ENCODE results near the gene MME.

DNA sequence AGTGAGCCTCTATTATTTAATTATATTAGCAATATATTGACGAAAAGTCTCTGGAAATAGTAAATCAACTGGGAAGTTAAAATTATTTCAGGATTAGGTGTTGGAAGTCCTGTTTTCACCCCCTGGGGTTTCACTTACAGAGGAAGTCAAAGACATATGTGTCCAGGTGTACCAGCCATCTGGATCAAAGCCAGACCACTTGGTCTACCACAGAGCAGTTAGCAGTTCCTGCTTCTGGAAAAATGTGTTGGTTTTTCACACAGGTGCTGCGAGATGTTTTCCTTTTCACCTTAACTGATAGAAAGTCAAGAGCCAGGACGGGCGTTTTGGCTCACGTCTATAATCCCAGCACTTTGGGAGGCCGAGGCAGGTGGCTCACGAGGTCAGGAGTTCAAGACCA is 13.1 kb downstream of the MME start:
- TF ChIP-seq POLR2A (IDR thresholded peaks at IDR 0.05) = no peak
- TF ChIP-seq, protein P1, sequence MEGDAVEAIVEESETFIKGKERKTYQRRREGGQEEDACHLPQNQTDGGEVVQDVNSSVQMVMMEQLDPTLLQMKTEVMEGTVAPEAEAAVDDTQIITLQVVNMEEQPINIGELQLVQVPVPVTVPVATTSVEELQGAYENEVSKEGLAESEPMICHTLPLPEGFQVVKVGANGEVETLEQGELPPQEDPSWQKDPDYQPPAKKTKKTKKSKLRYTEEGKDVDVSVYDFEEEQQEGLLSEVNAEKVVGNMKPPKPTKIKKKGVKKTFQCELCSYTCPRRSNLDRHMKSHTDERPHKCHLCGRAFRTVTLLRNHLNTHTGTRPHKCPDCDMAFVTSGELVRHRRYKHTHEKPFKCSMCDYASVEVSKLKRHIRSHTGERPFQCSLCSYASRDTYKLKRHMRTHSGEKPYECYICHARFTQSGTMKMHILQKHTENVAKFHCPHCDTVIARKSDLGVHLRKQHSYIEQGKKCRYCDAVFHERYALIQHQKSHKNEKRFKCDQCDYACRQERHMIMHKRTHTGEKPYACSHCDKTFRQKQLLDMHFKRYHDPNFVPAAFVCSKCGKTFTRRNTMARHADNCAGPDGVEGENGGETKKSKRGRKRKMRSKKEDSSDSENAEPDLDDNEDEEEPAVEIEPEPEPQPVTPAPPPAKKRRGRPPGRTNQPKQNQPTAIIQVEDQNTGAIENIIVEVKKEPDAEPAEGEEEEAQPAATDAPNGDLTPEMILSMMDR (IDR thresholded peaks at IDR 0.05) = no peak
